GM18499 (cell line): ENCODE measurements around the gene PRKAG1.

Experiments used
- ATAC-seq: cut with Tn5 transposase; IDR thresholded peaks from one replicate; pipeline ENCODE4 v1.9.1; 2021; ENCODE audit warnings: moderate number of reproducible peaks; ENCODE audit not compliant: insufficient read depth, unreplicated experiment

Gene PRKAG1

DNA sequence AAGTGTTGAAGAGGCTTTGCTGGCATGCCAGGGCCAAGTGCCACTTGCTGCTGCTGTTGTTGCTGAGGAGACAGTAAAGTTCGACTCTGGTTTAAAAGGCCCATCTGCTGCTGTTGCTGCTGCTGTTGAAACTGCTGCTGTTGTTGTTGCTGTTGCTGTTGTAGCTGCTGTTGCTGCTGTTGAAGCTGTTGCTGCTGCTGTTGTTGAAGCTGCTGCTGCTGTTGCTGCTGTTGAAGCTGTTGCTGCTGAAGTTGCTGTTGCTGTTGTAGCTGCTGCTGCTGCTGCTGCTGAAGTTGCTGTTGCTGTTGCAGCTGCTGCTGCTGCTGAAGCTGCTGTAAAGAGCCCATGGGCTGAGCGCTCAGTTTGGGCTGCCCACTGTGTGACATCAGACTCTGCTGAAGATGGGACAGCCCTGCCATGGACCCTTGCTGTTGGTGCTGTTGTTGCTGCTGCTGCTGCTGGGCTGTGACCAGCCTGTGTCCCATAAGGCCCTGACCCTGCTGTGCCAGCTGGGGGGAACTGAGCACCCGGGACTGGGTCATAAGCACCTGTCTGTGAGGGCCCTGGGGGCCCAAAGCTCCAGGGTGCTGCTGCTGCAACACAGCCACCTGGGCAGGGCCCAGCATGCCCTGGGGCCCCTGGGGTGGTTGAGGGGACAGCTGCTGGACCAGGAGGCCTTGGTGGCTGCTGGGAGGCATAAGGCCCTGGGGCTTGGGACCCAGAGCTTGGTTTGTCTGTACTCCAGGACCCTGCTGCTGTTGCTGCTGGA lies 14.3 kb upstream of the PRKAG1 start:
- ATAC-seq, result no peak

DNA sequence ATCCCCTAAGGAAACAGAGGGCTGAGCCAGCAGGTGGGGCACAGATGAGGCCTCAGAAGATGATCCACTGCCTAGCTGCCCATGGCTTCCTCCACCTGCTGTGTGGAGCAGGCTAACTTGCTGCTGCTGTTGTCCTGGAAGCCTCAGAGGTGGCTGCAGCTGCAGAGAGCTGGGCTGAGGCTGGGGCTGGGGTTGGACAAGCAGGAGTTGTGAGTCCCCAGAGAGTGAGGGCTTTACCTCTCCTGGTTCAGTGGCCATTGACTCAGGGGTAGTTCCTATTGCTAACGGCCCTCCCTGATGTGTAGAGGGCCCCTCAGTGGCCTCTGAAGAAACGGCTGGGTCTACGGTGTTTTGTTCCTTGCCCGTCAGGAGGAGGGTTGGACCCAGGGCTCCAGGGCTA lies 13.7 kb upstream of the PRKAG1 start:
- ATAC-seq, result no peak

DNA sequence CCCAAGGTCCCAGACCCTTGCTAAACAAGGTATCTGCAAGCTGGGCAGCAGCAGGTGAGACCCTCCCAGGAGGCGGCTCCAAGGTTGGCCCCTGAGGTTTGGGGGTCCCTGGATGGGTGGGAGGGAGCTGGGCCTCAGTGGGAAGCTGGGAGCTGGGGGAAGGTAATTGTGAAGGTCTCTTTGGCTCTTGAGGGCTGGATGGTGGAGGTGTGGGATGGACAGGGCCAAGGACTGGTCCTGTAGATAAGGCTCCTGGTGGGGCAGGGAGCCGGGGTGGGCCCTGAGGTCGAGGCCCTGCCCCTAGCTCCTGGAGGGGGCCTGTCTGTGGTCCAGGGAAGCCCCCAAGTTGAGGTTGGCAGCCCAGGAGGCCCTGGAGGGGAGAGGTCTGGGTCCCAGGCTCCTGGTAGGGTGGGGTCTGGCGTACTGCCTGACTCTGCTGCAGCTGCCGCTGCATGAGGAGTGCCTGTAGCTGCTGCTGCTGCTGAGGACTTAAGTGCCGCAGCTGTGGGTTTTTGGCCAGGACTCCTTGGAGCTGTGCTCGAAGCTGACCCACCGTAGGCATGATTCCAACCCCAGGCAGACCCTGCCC lies 13.1 kb upstream of the PRKAG1 start:
- ATAC-seq, result no peak

DNA sequence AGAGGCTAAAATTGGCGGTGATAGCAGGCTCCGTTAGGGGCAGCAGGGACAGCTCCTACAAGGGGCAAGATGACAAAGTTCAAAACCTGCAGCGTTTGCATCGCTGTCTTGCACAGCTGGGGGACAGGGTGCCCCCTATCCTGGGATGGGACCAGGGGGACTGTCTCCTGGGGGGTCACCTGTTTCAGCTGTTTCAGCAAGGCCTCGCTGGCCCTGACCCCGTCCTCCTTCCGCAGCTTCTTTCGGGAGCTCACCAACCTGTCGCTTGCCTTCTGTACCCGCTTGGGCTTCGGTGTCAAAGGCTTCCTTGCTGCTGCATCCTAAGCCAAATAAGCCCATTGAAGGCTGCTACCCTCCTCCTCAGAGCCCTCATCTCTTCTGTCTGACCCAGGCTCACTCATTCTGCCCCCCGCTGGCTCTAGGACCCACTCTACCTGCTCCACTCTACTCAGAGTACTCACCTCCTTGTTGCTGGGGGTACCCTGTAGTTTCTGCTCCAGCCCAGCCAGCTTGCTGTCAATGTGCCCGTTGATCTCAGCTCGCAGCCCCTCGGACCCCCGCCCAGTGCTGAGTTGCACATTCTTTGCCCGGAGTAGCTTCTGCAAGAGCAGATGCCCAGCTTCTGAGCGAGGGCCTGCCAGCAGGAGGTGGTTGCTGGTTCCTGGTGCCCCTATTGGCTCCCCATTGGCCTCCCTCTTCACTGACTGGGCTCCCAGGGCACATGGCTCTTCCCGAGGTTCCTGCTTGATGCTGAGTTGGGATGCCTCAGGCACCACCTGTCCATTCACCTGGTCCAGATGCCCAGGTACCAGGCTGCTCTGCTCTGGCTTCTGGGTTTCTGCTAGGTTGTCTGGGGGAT lies 12.4 kb upstream of the PRKAG1 start:
- ATAC-seq, result no peak

DNA sequence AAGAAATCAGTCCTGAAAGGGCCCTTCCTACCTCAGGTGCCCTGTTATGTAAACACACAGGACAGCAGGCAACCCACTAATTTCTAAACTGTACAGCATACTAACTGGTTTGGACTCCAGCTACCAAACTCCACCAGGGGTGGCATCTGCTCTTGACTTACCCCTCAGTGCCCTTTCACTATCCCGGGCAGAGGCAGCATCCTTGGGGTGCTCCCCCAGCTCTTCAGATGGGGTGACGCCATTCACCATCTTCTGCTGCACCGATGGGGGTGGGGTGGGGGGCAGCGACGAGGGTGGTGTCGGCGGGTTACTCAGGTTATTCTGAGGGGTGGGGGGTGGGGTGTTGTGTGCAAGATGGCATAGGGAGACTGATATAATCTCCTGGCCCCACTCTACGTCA lies 11.5 kb upstream of the PRKAG1 start:
- ATAC-seq, result no peak

DNA sequence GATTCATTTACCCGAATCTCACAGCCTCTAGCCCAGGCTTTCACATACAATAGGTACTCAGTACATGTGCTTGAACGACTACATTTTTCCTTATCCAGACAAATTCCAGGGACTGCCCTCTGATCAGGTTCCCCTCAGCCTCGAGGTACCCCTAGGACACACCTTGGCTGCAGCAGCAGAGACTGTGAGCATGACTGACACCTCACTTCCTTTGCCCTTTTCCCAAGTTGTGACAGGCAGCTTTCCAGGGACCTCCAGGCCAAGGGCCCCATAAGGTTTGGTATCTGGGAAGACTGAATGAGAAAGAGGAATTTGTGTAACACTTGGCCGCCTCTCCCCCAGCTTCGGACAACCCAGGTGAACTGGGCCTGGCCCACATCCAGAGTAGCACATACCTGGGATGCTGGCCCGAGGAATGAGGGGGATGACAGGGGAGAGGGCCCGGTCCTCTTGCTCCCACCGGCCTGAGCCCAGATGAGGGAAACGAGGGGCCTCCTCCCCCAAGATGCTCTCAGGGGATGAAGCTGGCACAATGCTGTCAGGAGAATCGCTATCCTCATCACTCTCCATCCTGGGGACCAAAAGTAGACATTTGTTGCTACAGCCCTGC lies 10.2 kb upstream of the PRKAG1 start:
- no peak for ATAC-seq

DNA sequence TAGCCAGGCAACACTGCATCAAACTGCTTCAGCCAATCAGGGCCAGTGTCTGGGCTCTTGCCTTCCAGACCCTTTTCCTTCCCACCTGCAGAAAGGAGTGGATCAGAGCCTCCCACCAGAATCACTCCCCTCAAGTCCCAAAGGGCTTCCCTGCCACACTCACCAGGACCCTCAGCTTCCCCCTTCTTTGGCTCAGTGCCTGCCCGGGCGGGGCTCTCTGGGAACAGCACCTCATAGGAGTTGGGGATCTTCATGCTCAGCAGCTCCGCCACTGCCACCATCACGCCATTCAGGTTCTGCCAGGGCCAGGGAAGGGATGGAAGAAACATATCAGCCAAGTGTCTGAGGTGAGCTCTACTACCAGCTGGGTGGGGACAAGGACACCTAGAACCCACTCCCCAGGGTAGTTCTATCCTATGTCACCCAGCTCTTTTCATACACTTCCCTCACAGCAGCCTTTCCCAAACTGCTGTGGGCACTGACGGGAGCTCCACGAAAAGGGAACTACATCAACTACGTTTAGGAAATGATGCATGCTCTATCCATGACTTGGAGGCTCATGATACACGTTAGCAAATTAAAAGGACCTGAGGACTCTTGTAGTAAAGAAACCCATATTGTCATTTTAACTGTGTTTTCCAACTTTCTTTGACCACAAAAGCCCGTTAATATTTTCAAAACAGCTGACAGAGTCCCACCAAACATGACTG lies 9.4 kb upstream of the PRKAG1 start:
- ATAC-seq, result no peak

DNA sequence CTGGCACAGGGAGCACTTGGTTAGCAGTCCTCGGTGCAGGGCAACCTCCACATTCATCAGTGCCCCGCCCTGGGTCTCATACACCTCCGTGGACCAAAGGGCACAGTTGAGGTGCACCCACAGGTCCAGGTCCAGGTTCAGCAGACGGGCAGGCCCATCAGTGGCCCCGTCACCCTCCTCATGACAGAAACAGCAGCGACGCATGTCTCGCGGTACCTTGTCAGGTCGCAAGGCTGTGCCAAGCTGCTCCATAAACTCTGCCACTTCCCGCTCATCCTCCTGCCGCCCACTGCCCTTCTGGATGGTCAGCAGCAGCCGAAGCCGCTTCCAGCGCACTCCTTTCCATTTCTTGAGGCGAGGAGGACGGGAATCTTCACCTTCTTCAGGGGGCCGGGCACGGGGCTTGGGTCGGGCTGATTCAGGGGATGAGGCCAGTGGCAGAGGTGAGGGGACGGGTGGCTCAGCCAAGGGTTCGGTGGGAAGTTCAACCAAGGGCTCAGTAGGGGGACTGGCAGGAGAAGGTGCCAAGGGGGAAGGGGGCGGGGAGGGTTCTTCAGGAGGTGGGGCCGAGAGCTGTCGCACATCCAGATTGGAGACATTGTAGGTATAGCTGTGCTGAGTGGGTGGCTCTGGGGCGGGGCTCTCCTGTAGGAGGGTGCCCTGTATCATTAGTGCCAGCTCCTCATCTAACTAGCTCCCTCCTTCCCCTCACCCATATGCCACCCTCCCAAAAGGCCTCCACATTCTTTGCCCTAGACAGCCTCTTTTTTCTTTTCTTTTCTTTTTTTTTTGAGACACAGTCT lies 8.3 kb upstream of the PRKAG1 start:
- ATAC-seq, result no peak

DNA sequence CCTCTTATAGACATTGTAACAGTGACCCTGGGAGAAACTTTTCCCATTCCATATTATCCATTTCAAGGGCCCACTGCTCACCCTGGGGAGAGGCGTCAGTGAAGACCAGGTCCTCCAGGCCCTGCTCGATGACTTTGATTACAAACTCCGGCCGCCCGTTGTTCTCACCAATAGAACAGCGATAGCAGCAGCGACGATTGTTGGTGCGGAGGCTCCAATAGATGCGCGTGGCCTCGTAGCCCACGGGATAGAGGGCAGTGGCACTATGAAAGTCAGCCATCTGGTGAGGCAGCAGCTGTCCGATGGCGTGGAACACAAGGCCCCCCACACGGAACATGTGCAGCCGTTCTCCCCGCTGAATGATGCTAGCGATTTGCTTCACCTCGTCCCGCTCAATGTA lies 7.5 kb upstream of the PRKAG1 start:
- ATAC-seq, result no peak

DNA sequence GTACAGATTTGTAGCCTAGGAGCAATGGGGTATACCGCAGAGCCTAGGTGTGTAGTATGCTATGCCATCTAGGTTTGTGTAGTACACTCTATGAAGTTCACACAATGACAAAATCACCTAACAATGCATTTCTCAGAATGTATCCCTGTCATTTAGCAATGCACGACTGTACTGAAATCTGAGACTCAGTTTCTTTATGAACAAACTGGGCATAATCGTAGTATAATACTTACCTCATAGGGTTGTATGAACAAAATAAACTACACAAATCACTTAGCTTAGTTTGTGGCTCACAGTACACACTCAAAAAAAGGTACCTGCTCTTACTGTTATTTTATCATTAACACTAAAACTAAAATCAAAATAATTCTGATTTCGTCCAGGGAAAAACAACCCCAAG lies 6.9 kb upstream of the PRKAG1 start:
- no peak for ATAC-seq

DNA sequence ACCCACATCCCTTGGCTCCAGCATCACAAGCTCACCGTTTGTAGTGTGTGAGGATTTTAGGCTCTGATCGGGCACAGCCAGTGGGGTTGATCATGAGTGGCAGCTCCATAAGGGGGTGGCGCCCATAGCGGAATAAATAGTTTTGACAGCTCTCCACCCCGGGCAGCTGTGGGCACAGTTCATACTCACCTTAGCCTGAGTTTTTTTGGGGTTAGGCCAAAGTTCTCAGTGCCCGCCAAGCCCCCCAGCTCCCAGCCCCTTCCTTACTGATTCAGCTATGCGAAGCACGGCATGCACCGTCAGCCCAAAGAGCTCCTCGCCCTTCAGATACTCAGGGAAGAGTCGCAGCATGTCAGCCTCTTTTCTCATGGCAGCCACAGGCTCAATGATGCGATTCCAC lies 6.0 kb upstream of the PRKAG1 start:
- no peak for ATAC-seq

DNA sequence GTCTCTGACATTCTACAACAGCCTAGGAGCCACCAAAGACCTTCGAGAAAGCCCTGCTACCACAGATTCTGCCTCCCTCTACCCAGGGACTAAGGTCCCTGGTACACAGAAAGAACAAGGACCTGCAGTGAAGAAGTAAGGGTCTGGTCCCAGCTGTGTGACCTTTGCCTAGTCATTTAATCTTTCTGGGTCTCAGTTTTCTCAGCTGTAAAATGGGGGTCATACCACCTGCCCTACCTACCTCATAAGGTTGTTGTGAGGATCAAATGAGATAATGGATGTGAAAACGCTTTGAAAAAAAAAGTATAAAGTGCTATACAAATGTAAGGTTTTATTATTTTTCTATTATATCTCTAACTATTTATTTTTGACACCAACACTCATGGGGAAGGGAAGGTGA lies 5.2 kb upstream of the PRKAG1 start:
- ATAC-seq, result no peak

DNA sequence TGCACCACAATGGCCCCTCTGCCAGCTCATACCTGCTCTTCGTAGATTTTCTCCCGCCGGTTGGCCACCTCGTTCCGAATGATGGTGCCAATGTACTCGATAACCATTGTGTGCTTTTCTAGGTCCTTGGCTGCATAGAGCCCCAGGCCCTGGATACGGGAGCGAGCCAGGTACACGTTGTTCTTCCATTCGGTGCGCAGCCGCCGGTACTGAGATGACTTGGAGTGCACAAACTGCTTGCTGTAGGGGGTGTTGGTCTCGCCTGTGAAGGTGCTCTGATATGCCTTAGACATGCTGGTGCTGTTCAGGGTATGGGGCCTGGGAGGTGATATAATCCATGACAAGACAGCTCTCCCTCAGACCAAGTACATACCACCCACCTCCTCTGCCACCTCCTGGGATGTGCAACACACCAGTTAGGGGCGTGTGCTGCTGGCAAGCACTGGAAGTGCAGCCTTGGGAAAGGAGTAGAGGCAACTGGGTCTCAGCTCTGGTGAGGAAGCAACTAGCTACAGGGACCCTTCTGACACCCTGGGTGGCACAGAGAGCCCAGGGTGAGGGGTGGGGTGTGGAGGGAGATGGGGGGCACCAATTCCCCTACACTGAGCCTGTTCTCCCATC lies 4.1 kb upstream of the PRKAG1 start:
- no peak for ATAC-seq

DNA sequence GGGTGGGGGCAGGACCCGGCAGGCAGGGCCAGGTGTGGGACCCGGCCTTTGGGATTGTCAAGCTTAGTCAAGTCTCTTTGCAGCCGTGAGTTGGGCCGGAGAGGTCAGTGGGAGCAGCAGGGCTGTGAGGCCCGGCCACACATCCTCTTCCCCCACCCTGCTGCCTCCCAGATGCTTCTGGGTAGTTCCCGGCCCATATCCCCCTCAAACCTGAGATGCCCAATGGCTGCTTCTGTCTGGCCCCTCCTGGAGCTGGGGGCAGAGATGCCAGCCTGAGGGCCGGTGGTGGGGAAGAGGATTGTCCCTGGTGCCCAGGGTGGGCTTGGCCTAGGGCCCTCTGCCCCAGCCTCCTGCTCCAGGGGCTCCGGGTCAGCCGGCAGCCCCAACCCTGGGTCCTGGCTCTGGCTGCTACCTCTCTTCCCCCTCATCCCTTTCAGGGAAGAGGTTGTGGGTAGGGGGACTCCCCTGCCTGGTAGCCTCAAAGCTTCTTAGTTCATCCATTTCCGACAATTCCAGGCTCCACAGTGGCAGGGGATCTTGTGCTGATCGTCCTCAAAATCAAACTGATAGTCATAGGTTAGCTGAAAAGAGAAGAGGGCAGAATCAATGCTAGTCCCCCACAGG lies 2.8 kb upstream of the PRKAG1 start:
- no peak for ATAC-seq

DNA sequence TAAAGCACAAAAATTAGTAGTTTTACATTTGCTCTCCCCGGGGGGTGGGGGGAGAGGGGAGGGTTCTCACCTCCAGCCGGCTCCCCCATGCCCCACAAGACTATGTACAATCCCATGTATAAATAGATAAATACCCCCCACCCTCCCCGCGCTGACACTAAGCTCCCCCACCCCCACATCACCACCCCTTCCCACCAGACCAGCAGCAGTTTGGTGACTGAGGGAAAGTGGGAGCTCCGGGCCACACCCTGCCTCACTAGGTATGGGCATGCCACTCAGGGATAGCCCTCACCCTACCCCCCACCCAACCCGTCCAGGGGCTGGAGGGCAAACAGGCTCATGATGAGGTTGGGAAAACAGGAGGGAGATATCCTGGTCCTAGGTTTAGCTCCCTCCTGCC lies 1.9 kb upstream of the PRKAG1 start:
- no peak for ATAC-seq

DNA sequence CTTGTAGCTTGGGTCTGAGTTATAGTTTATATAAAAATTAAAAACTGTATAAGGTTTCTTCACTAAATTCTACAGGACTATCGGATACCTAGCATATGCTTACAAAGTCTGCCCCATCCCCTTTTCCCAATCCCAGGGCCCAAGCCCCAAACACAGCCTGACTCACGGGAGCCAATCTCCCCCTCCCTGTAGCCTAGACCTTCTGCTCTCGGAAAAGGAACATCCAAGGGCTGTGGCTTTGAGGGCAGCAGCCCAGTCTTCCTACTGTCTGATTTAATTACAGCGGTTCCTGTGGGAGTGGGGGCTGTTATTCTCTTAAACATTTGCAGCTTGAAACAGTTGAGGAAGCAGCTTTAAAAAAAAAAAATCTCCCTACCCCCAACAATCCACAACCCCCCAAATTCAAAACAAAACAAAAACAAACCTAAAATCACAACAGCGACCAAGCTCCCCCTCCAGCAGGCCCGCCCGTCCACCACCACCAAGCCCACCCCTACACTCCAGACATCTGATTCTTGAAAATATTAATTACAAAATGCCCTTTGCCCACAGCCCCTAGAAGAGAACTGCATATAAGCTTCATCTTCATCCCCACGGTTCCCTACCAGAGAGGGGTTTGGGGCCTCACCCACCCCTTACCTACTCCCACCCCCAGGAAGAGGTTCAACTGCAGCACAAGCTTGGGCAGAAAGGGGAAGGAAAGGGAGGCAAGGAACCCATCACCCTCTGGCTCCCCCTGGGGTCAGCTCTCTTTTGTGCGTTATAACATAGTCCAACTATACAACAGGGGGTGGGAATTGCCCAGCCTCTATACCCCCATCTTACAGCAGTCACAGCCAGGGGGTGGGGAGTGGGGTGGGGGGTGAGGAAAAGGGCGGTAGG lies 1.1 kb upstream of the PRKAG1 start:
- ATAC-seq, result no peak

DNA sequence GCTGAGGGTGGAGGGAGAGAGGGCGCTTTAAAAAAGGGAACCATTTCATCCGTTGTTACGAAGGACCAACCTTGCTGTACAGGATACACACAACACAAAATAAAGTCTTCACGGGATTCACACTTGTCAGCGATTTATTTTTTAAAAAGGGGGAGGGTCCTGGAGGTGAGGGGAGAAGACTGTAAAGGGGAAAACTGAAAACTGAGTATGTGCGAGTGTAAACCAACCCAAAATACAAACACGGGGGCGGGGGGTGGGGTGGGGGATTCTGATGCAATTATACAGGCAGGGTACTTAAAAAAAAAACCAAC lies 499 bp upstream of the PRKAG1 start:
- peak; percentile 27 for ATAC-seq

DNA sequence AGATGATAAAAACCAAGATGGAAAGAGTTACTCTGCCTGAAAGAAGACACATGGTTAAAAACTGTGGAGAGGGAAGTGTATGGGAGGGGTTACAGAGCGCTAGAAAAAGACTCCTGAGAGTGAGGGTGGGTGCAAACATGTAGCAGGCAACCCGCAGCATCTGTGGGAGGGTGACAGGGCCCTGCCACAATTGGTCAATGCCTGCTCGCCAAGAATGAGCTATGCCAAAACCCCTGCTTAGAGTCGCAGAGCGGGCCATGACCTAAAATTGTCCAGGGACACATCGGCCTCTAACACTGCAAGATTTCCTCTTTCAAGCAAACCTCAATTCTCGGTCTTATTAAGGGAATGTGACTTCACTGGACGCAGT lies 700 bp downstream of the PRKAG1 start:
- no peak for ATAC-seq
